ENCODE data around the gene AOC2. TPM values are rescaled to one million over a fixed set of nuclear protein-coding genes. Genes with fewer than 3 reads are reported as not detected.

The AOC2 gene
- total and polyA plus RNA-seq, 9 of the 15 experiments (the other 6 are each of a cell fraction or from before 2014, with no cell fraction given) = 0.08 to 0.91 (median 0.49) TPM

- TF ChIP-seq NKRF (IDR thresholded peaks at IDR 0.05; ENCODE audit: borderline replicate concordance) = peak; percentile 92
- TF ChIP-seq BRD9 (IDR thresholded peaks at IDR 0.05; ENCODE audit: low read depth, partially characterized antibody) = peak; percentile 58
- 0 out of 2 replicates have a peak, but pooled peaks have one; percentile 35 for TF ChIP-seq DIDO1 (tag; IDR thresholded peaks at IDR 0.05; ENCODE audit: low read depth)
- peak; percentile 84 for TF ChIP-seq MBD2 (IDR thresholded peaks at IDR 0.05; ENCODE audit: borderline replicate concordance, low read depth)
- 0 out of 2 replicates have a peak, but pooled peaks have one; percentile 10 for TF ChIP-seq SMC3 (conservative IDR thresholded peaks at IDR 0.05; ENCODE audit: insufficient read depth, low read depth, low read length)
- 0 out of 2 replicates have a peak, but pooled peaks have one; percentile 61 for TF ChIP-seq SREBF1 (IDR thresholded peaks at IDR 0.05; ENCODE audit: borderline replicate concordance, low read depth, low read length)
- no peak; the same call in 1 of the 2 replicates for TF ChIP-seq ZBTB7A (IDR thresholded peaks at IDR 0.05; ENCODE audit: borderline replicate concordance, control insufficient read depth, low read depth, low read length)
These were observed 45.7 kb upstream of the AOC2 start, which contains the start of the genes CNTD1 and COA3 (continued) for GRCh38 chr17:42798383-42799380.
